ENCODE results near the gene CSNK1E. TPM values are rescaled to one million over a fixed set of nuclear protein-coding genes. Genes with fewer than 3 reads are reported as not detected.

The CSNK1E gene
- total and polyA plus RNA-seq, 2 of the 4 experiments (the other 2 are of a cell fraction): 116 to 276 TPM

DNA sequence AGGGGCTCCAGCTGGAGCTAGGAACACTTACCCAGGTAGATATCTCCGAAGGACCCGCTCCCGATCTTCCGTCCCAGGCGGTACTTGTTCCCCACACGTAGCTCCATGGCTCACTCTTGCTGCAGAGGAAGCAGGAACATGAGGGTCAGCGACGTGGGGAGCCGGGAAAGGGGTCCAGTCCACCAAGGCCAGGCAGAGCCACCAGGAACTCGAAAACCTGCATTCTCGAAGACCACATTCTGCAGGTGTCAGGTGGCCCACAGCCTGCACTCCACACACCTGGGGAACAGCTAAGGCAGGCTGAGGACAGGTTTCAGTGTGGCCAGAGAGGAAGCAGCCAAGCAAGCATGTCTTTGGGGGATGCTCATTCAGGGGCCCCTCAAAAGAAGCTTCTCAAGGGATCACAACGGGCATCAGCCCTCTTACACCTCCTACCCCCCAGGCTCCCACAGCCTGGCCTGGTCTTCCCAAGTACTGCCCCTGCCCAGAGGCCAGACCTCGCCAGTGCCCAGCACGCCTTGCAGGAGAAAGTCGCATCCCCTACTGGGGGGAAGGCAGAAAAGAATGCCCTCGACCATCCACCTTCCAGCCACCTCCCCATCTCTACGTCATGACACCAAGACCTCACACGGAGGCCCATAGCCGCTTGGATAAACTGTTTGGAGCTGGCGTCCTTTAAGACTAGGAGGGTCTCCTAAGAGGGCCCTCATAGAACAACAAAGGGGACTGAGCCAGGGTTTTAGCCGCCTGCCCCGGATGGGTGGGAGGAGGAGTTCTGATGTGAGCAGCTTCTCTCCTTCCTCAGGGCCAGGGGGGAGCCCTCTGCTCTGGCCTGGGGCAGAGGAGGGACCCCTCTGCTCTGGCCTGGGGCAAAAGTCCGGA lies 2.9 kb downstream of the CSNK1E start:
- CTCF ChIA-PET: no interaction called here
- H3K9me3 ChIP-seq (ENCODE audit: control insufficient read depth, insufficient read depth, low read length): no peaks in the 10 kb centered on the region
- dilution Hi-C loops (cut with HindIII; ENCODE audit: low sequenced_read_pairs, unreplicated experiment) (no loop called here), in situ Hi-C loops (cut with MboI; ENCODE audit: low sequenced_read_pairs) (no loop called here), intact Hi-C loops (cut with micrococcal nuclease) (no loop called here)
- BruUV-seq (replicated peaks): no TSS peak
- peak overlapping the region; percentile 61; the same call in 1 of the 2 replicates for H2BK20ac ChIP-seq (ENCODE audit: low read depth, low read length)
- H2BK120ac ChIP-seq (ENCODE audit: low read depth, low read length): peak overlapping the region; percentile 72
- H3K14ac ChIP-seq (replicated peaks; ENCODE audit: low read depth, low read length): peak overlapping the region; percentile 97
- ATAC-seq (ENCODE audit: low read depth): no peak; the same call in 1 of the 2 replicates
- TF ChIP-seq POLR2A (IDR thresholded peaks at IDR 0.05; ENCODE audit: low read depth, low read length): peak; percentile 85
- no peak for TF ChIP-seq ELK1 (IDR thresholded peaks at IDR 0.05; ENCODE audit: borderline replicate concordance, low read depth, low read length)
- TF ChIP-seq, protein P1, sequence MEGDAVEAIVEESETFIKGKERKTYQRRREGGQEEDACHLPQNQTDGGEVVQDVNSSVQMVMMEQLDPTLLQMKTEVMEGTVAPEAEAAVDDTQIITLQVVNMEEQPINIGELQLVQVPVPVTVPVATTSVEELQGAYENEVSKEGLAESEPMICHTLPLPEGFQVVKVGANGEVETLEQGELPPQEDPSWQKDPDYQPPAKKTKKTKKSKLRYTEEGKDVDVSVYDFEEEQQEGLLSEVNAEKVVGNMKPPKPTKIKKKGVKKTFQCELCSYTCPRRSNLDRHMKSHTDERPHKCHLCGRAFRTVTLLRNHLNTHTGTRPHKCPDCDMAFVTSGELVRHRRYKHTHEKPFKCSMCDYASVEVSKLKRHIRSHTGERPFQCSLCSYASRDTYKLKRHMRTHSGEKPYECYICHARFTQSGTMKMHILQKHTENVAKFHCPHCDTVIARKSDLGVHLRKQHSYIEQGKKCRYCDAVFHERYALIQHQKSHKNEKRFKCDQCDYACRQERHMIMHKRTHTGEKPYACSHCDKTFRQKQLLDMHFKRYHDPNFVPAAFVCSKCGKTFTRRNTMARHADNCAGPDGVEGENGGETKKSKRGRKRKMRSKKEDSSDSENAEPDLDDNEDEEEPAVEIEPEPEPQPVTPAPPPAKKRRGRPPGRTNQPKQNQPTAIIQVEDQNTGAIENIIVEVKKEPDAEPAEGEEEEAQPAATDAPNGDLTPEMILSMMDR (conservative IDR thresholded peaks at IDR 0.05; ENCODE audit: low read depth, low read length): 0 out of 2 replicates have a peak, but pooled peaks have one; percentile 7
- TF ChIP-seq MXI1 (IDR thresholded peaks at IDR 0.05; ENCODE audit: borderline replicate concordance, low read depth, low read length): 0 out of 2 replicates have a peak, but pooled peaks have one; percentile 5
- no peak for TF ChIP-seq FOS (IDR thresholded peaks at IDR 0.05; ENCODE audit: low read depth, low read length)
- no peak for TF ChIP-seq RCOR1 (IDR thresholded peaks at IDR 0.05; ENCODE audit: insufficient replicate concordance, low read length)
- peak; percentile 38; the same call in 1 of the 2 replicates for TF ChIP-seq CHD1 (IDR thresholded peaks at IDR 0.05; ENCODE audit: low read depth, low read length)
- 0 out of 2 replicates have a peak, but pooled peaks have one; percentile 1 for TF ChIP-seq BHLHE40 (IDR thresholded peaks at IDR 0.05; ENCODE audit: low read depth, low read length)
- no peak for TF ChIP-seq USF2 (IDR thresholded peaks at IDR 0.05; ENCODE audit: low read depth, low read length)
- TF ChIP-seq RFX5 (IDR thresholded peaks at IDR 0.05; ENCODE audit: low read depth, low read length): no peak
- peak overlapping the region; percentile 99 for H2AK5ac ChIP-seq (ENCODE audit: low read depth, low read length)
- peak overlapping the region; percentile 85 for H3K4ac ChIP-seq (ENCODE audit: low read depth, low read length)
- 23% methylated on average over 8 of the region's 23 CpGs; no CpG with 5 or more reads in 1 of the 2 experiments for WGBS, 2 experiments (ENCODE audit: extremely low coverage in 2 of 2, insufficient read length in 1 of 2)
- peak overlapping the region; percentile 98 for H3K27ac ChIP-seq (ENCODE audit: insufficient read depth, low read length)
- POLR2A ChIA-PET (ENCODE audit: unreplicated experiment): interaction anchor here (0.5 to 0.6 kb wide), 2 partner anchors 22 to 69 kb away, joined by 3 to 4 read pairs; no protein-coding TSS in a partner anchor
- peak overlapping the region; percentile 56 for H3K18ac ChIP-seq (ENCODE audit: low read depth, low read length)
- H3K56ac ChIP-seq (ENCODE audit: extremely low read depth, insufficient read depth, low read length): peak overlapping the region; percentile 97
- H3K4me1 ChIP-seq (ENCODE audit: control insufficient read depth, insufficient read depth, low read length): peaks cover 53% of the 10 kb centered on the region
- peak overlapping the region; percentile 97 for H2AK9ac ChIP-seq (replicated peaks; ENCODE audit: low read depth, low read length, poor library complexity)
- H4K5ac ChIP-seq (ENCODE audit: low read depth, low read length): peak overlapping the region; percentile 46
- peak; percentile 75 for DNase-seq
- H3K27me3 ChIP-seq (ENCODE audit: control insufficient read depth, insufficient read depth, low read length): no peaks in the 10 kb centered on the region
- H2AFZ ChIP-seq (replicated peaks; ENCODE audit: low read length, poor library complexity): peak overlapping the region; percentile 1
- H3K4me3 ChIP-seq (ENCODE audit: insufficient read depth, low read depth, low read length): peak overlapping the region; percentile 92
- H3K9ac ChIP-seq (ENCODE audit: low read depth, low read length): peak overlapping the region; percentile 99
- H3K79me1 ChIP-seq (ENCODE audit: low read depth in 1 of 2, low read length in 2 of 2): peaks cover 0 to 55% of the 10 kb centered on the region in 2 experiments; a peak in 2 of 4 replicates
- H3K23ac ChIP-seq (ENCODE audit: low read depth, low read length): peak overlapping the region; percentile 99
- peaks cover 27% of the 10 kb centered on the region for H3K36me3 ChIP-seq (ENCODE audit: control insufficient read depth, insufficient read depth, low read length)
- peak overlapping the region; percentile 74 for H4K91ac ChIP-seq (ENCODE audit: insufficient read depth, low read depth, low read length)
- peak overlapping the region; percentile 92 for H3K4me2 ChIP-seq (ENCODE audit: low read depth, low read length)
- H2BK15ac ChIP-seq (ENCODE audit: low read depth, low read length): peak overlapping the region; percentile 50; the same call in 2 of the 3 replicates
- H4K20me1 ChIP-seq (ENCODE audit: insufficient read depth, low read length): peaks cover 69% of the 10 kb centered on the region
- peak overlapping the region; percentile 94 for H2BK5ac ChIP-seq (ENCODE audit: low read depth, low read length, poor library complexity, severe bottlenecking)
- peak overlapping the region; percentile 83 to 86 for H4K8ac ChIP-seq (ENCODE audit: low read depth in 2 of 2, low read length in 2 of 2)
- peaks cover 34% of the 10 kb centered on the region for H3K9me1 ChIP-seq (ENCODE audit: insufficient read depth, low read length)

All from IMR-90 (cell line).